Right forelimb (tissue), 1 donor: Measurements from ENCODE around the gene SLC16A7.
A peak's percentile ranks its signal among the peaks of the same experiment; 100 is the strongest.
"Not testable (repeated sequence)": the region's sequence is repeated elsewhere in the genome, so short reads cannot be mapped to it uniquely, and the experiment has no call there.

Experiments used
- DNase-seq: peaks from one replicate; pipeline ENCODE4 v3.0.0-alpha.2; 2018

SLC16A7 gene

GRCh38 chr12:59595883-59596540, at the start of gene SLC16A7:
SLC16A7 (plus strand) TSS chr12:59596029; CDS start chr12:59704802, 108,773 bp downstream.
- DNase-seq: peak; percentile 94

GRCh38 chr12:59548930-59549329, 46.9 kb upstream of the SLC16A7 start:
- DNase-seq: no peak

DNA sequence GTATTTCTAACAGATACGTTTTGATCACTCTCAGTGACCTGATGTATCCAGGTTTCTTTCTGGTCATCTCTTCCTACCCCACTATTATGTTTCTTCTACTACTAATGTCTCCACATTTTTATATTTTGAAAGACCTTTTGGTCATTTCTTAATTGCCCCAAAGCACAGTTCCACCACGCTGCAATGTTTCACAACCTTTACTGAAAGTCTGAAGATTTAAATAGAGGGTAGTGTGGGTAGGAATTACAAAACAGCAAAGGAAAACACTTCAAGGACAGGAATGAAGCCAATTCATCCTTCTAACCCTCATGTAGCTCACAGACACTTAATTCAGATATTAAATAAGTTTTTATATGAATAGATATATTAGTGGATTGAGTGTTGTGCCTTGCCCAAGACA, 36.1 kb upstream of the SLC16A7 start:
- DNase-seq: no peak

DNA sequence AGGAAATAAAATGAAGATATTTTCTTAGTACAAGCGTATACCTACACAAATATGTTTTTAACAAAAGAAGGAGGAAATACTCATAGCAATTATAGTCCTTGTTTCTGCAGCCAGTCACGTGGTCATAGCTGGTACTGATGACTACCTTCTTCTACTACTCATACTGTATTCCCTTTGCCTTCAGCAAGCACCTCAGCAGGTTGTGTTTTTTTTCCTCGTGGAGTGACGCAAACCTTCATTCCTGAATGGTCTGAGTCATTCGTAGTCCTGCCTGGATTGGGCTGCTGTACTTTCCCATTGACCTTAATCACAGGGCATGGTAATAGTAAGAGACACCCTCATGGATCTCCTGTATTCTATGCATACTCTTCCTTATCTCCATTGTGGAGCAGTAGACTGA, 25.7 kb upstream of the SLC16A7 start:
- no peak for DNase-seq

- no peak for DNase-seq
Measured at GRCh38 chr12:59574406-59574805, 21.4 kb upstream of the SLC16A7 start.

GRCh38 chr12:59575826-59576225, 20.0 kb upstream of the SLC16A7 start:
- DNase-seq: no peak

DNA sequence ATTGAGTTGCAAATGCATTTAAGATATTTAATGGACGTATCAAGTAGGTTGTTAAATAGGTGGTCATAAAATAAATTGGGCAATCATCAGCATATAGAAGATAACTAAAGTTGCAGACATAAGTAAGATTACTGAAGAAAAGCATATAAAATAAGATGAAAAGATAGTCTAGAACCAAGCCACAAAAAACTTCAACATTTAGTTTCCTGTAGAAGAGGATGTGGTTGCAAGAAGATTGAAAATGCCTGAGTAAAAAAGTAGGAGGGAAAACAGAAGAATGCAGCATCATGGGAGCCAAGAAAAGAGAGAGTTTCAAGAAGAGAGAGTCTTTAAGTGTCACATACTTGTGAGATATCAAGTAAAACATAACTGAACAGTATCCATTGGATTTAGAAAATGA, 17.6 kb upstream of the SLC16A7 start:
- no peak for DNase-seq

- no peak for DNase-seq
Measured at GRCh38 chr12:59579631-59580030, 16.2 kb upstream of the SLC16A7 start.

GRCh38 chr12:59580050-59580449, 15.8 kb upstream of the SLC16A7 start:
- no peak for DNase-seq

DNA sequence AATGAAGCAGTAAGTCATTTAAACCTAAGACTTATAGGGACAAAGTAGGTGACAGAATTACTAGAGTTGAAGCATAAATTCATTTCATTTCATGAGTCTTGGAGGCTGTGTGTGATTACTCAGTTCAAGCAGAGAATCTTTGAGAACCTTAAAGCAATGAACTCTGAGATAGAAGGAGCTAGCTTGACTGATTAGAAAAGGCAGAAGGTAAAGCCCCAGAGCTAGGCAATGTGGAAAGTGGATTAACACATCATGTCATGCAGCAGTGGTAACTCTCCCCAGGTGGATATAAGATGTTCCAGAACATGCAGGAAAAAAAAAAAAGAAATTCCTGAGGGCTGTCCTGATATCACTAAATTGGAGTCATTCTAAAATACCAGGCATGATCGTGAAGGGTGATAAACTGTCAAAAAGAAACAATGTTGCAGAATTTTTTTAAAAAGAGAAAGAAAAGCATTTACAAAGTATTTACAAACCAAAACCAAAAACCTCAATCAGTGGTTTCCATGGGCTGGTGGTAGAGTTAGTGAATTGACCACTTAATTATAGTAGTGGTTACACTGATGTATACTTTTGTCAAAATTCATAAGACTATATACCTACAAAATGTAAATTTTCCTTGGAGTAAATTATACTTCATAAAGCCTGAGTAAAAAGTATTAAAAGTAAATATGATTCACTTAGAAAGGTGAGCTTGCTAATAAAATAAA, 12.7 kb upstream of the SLC16A7 start:
- DNase-seq: no peak

DNA sequence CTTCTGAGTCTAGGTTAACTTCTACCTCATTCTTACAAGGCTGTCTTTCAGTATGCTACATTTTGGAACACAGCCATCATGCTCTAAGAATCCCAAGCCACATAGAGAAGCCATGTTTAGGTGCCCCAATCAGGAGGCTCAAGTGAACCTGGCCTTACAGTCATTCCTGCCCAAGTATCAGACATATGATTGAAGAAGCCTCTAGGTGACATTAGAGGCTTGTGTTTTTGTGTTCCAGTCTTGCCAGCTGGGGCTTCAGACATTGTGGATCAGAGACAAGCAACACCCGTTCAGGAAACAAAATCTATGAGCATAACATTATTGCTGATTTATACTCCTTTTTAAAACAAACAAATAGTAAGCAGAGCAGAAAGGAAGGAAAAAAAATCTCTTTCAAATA, 8.1 kb upstream of the SLC16A7 start:
- DNase-seq: no peak

DNA sequence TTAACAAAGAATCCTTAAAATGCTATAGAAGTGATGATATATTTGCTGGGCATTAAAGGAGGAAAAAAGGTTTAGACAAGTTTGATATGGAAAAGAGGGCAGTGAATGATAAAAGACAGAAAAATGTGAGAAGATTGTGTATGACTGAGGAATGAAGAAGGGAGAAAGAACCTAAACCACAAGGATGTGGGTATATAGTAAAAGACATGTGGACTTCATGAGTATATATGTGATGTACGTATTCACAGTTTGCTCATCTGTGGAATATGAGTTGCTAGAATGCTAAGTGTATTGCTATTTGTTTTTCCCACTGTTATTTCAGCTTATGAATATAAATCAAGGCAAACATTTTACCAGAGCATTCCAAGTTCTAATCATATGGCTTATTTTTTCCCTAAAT, 2.1 kb upstream of the SLC16A7 start:
- DNase-seq: no peak

GRCh38 chr12:59594943-59595500, 807 bp upstream of the SLC16A7 start:
- DNase-seq: no peak

- no peak for DNase-seq
Measured at GRCh38 chr12:59595565-59595882, 305 bp upstream of the SLC16A7 start.

DNA sequence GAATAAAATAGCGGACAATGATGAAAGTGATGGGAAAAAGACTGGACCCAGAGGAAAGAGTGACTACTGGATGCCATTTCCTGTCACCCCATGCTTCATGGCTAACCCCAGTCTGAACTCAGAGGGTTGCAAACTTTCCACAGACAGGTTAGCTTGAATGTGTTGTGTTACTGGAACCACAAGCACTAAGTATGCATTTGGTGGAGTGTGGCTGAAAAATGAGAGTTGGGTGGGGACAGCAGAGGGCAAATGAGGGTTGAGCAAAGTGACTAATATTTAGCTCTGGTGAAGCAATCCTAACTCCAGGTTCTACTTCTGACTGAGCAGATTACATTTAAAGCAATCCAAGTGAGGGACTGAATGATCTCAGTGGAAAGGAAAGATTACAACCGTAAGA, 1.6 kb downstream of the SLC16A7 start:
- DNase-seq: peak; percentile 76

GRCh38 chr12:59600171-59600570, 4.3 kb downstream of the SLC16A7 start:
- no peak for DNase-seq

- no peak for DNase-seq
Measured at GRCh38 chr12:59603754-59604153, 7.9 kb downstream of the SLC16A7 start.

GRCh38 chr12:59612823-59613434, 17.1 kb downstream of the SLC16A7 start:
- DNase-seq: not testable (repeated sequence)

DNA sequence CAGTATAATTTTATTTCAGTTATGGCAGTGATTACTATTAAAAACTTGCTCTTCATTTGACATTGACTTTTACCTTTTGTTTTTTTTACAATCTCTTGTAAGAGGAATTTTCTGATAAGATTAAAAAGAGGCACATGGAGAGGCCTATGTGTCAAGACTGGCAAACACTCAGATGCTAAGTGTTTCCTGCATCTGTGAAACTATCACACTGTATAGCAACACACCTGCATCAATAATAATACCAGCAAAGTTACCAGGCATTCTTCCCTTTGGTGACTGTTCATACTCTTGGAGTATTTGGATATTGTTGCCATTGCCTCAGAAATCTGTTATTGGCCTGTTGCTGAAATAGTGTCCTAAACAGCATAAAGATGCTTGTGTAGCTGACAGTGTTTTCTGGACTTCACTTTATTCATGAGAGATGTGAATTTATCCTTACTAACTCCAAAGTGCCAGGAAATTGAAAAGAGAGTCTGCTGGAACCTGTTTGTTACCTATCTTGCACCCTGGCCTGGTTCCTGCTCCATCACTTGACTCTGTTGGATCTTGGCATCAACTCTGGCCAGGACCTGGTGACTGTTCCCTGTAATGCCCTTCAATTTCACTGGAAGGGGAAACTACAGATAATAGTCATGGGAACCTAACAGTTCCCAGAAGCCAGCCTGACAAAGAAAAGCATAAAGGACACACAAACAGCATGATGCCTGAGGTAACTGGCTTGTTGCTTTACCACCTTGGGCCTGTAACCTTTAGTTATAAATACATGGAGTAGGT, 19.8 kb downstream of the SLC16A7 start:
- DNase-seq: no peak

DNA sequence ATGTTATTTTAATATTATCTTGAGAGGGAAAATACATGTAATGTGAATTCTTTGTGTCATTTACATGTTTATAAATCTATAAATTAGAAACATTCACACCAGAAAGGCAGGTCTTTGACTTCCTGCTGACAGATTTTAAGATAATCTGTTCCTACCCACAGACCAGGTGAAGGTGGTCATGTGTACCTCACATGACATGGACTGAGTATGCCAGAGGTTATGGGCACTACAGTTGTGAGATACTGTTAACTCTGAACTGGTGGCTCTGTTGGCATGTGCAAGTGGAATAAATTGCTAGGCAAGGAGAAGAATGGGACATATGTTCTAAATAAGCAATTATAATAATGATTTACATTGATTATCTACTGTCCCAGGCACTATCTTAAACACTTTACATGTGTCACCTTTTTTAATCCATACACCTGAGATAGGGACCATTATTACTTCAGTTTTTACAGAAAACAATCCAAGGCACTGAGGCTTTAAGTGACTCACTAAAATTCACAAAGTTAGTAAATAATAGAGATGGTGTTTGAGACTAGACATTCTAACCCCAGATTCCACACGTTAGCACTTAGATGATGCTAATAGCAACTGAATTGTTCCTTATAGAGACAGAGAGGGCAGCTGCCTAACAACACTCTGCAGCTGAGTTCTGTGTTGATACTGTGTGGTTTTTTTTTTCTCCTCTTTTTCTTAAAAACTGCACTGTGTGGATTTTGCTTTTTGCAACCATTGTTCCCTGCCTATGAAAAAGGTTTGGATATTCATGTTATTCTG, 23.8 kb downstream of the SLC16A7 start:
- DNase-seq: no peak

DNA sequence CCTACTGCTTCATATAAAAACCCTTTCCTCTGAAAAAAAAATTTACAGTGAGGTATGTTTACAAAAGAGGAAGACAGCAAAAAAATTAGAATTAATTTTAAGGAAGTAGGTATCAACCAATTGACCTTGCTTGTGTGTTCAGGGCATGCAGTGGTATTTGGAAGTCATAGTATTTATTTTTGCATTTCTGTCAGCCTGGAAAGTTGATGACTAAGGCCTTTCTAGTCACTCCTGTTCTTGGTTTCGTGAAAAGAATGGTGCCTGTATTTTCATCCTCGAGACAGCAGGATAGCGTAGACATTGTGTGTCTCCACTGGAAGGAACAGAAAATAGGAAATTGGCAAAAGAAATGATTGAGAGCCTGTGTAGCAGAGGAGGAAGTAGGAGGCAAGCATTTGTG, 24.5 kb downstream of the SLC16A7 start:
- DNase-seq: no peak

DNA sequence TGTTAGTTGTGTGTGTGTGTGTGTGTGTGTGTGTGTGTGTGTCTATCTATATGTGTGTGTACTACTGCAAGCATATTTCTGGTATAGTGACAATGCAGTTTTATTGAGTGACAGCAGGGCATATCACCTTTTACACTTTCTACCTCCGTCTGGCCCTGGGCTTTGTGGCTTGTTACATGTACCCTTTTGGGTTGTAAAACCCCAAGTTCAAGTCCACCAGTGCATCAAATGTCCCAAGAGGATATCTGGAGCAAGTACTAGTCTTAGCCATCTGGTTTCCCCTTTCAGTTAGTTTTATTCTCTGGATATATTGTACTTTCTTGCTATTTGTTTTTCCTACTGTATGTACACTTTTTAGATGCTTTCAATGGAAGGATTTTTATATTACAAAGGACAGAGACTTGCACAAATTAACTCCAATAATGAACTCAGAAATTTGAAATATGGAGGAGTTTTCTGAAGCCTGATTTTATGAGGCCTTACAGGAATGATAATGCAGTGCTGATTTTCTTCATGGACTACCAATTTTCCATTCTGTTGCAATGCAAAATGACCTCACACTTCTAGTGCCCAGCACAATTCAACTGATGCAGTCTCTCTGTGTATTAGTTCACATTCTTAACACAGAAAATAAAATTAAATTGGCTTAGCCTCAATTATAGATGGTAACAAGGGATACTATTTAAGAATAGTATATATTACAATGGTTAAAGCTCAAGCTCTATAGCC, 29.1 kb downstream of the SLC16A7 start:
- no peak for DNase-seq
